Peyer's patch (tissue), 4 donors: ENCODE results near the gene BRAF. TPM values are rescaled to one million over a fixed set of nuclear protein-coding genes. Genes with fewer than 3 reads are reported as not detected.
A peak's percentile ranks its signal among the peaks of the same experiment; 100 is the strongest.

ENCODE experiments used
- DNase-seq, 3 donors: peaks; one replicate each; pipeline ENCODE4 v3.0.0-alpha.2; 2017 to 2019
- H3K27ac ChIP-seq, 4 donors: fragments of 200-600 bp; sonication (generic); one replicate each; pipeline ENCODE4 v1.5.1; 2016 to 2019
- H3K27me3 ChIP-seq, 2 donors: fragments of 200-600 bp; sonication (generic); one replicate each; pipeline ENCODE4 v1.5.1; 2019
- H3K36me3 ChIP-seq, 3 donors: fragments of 200-600 bp; sonication (generic); one replicate each; pipeline ENCODE4 v1.5.1; 2016 to 2019
- H3K4me1 ChIP-seq, 4 donors: fragments of 200-600 bp; sonication (generic); one replicate each; pipeline ENCODE4 v1.5.1; 2016 to 2019
- H3K4me3 ChIP-seq, 4 donors: fragments of 200-600 bp; sonication (generic); 1 replicate in 3 of 4; 2 replicates in 1 of 4; pipeline ENCODE4 v1.5.1; 2016 to 2019; ENCODE audit warnings: mild to moderate bottlenecking in 1 of 4
- H3K9me3 ChIP-seq, 4 donors: fragments of 200-600 bp; sonication (generic); one replicate each; pipeline ENCODE4 v1.5.1; 2016 to 2019; ENCODE audit warnings: mild to moderate bottlenecking in 1 of 4
- CTCF ChIP-seq, 6 experiments: fragments of 450-650 bp in 4 of 6; fragments of 200-600 bp in 2 of 6; sonication (generic) in 1 of 6; IDR thresholded peaks; one replicate each; pipeline ENCODE4 v1.5.1; 2017 to 2019; ENCODE audit warnings: antibody characterized with exemption in 6 of 6, mild to moderate bottlenecking in 3 of 6, moderate library complexity in 1 of 6
- POLR2A ChIP-seq, 2 donors: fragments of 450-650 bp; IDR thresholded peaks; one replicate each; pipeline ENCODE4 v1.5.1; 2017; ENCODE audit warnings: antibody characterized with exemption in 2 of 2, mild to moderate bottlenecking in 2 of 2, moderate library complexity in 2 of 2
- total RNA-seq, 4 donors: library from RNA; depleted of rRNA; stranded (reverse); fragments of >200 nt; gene quantifications; one replicate each; pipeline ENCODE4 v1.1.0, GENCODE V29; 2016

BRAF gene
- total RNA-seq, 4 donors from 2014 or later = 26.3 to 97.4 (median 47.6) TPM

DNA sequence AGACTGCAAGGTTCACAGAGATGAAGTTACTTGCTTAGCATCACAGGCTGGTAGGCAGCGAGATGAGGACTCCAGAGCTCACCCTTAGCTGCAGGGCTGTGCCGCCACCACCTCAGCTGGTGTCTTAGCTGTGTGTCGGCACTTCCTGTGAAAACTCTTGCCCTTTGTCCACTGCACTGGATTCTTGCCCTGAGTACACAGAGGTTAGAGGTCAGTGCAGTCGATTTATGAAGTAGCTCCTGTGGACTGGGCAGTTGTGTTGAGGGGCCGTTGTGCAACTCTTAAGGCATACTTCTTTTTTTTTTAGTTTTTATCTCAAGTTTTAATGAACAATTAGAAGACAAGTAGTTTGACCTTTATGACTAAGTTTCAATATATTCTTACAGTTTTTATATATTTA, 217.6 kb downstream of the BRAF start:
- Histone ChIP-seq H3K4me1 (no peaks in the 10 kb centered on the region), H3K27me3 (no peaks in the 10 kb centered on the region), H3K9me3 (no peaks in the 10 kb centered on the region), H3K4me3 (no peak overlapping the region), H3K36me3 (peaks cover 0 to 31% (median 0%) of the 10 kb centered on the region in 3 donors), H3K27ac (no peak overlapping the region)
- no peak for DNase-seq
- TF ChIP-seq CTCF (IDR thresholded peaks at IDR 0.05) (no peak), POLR2A (IDR thresholded peaks at IDR 0.05) (no peak)

GRCh38 chr7:140704205-140704604, 220.5 kb downstream of the BRAF start:
- no peaks in the 10 kb centered on the region for H3K9me3 ChIP-seq

GRCh38 chr7:140702774-140703173, 222.0 kb downstream of the BRAF start:
- Histone ChIP-seq H3K27ac (no peak overlapping the region), H3K27me3 (no peaks in the 10 kb centered on the region), H3K4me1 (peaks cover 0 to 10% (median 4%) of the 10 kb centered on the region in 4 donors), H3K36me3 (peaks cover 0 to 31% (median 0%) of the 10 kb centered on the region in 3 donors), H3K9me3 (no peaks in the 10 kb centered on the region), H3K4me3 (no peak overlapping the region)
- no peak for DNase-seq
- TF ChIP-seq CTCF (IDR thresholded peaks at IDR 0.05) (no peak), POLR2A (IDR thresholded peaks at IDR 0.05) (no peak)

More at GRCh38 chr7:140704205-140704604, 220.5 kb downstream of the BRAF start:
- no peak for DNase-seq
- Histone ChIP-seq H3K4me1 (no peaks in the 10 kb centered on the region), H3K27me3 (no peaks in the 10 kb centered on the region), H3K27ac (no peak overlapping the region), H3K4me3 (no peak overlapping the region), H3K36me3 (peaks cover 0 to 31% (median 0%) of the 10 kb centered on the region in 3 donors)
- TF ChIP-seq CTCF (IDR thresholded peaks at IDR 0.05) (no peak), POLR2A (IDR thresholded peaks at IDR 0.05) (no peak)

DNA sequence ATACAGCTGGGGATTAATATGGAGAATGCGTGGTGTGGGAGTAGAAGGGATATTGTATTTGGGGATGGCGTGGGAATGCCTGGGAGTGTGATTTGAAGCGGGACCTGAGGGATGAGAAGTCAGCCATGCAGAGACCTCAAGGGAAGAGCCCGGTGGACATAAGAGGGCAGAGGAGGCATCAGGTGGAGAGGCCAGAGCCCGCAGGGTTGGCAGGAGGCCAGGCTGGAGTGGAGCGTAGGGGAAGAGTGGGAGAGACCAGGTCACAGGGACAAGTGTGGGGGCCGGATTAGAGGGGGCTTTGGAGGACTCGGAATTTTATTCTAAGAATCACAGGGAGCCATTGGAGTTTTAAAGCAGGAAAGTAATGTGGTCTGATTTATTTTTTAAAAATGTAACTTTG, 226.3 kb downstream of the BRAF start:
- Histone ChIP-seq H3K27ac (no peak overlapping the region), H3K9me3 (no peaks in the 10 kb centered on the region), H3K36me3 (no peaks in the 10 kb centered on the region), H3K4me1 (peaks cover 0 to 20% (median 8%) of the 10 kb centered on the region in 4 donors), H3K27me3 (no peaks in the 10 kb centered on the region), H3K4me3 (no peak overlapping the region)
- TF ChIP-seq POLR2A (IDR thresholded peaks at IDR 0.05) (no peak), CTCF (IDR thresholded peaks at IDR 0.05) (no peak)
- peak in 1 of 3 donors; percentile 45 for DNase-seq

DNA sequence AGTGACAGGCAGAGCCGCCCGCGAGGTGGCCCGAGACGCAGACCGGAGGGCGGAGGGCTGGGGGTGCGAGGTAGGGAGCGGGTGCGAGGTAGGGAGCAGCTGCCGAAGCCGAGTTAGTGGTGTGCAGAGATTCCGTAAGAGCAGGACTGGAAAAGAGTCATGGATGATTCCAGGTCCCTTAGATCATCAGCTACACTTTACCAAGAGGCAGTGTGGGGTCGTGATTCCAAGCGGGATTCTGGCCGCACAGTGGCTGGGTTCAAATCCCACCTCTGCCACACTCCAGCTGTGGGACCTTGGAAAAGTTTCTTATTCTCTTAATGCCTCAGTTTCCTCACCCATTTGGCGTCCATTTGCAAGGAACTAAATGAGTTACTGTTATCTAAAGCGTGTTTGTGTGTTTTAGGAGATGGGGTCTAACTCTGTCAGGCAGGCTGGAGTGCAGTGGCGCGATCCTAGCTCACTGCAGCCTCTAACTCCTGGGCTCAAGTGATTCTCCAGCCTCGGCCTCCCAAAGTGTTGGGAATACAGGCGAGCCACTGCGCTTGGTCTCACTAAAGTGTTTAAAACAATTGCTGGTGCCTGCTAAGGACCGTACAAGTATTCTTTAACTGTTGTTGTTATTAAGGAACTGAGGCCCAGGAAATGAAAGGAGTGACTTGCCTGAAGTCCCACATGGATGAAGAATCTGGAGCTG, 227.1 kb downstream of the BRAF start:
- H3K27ac ChIP-seq = peak overlapping the region; percentile 91 to 94 (median 92)
- no peaks in the 10 kb centered on the region for H3K27me3 ChIP-seq
- no peaks in the 10 kb centered on the region for H3K36me3 ChIP-seq
- peak in 1 of 6 experiments; percentile 2 for TF ChIP-seq CTCF (IDR thresholded peaks at IDR 0.05)
- no peak for TF ChIP-seq POLR2A (IDR thresholded peaks at IDR 0.05)
- DNase-seq = peak in 1 of 3 donors; percentile 44
- H3K9me3 ChIP-seq = no peaks in the 10 kb centered on the region
- H3K4me3 ChIP-seq = peak overlapping the region; percentile 79 to 98 (median 88)
- H3K4me1 ChIP-seq = peaks cover 0 to 20% (median 8%) of the 10 kb centered on the region in 4 donors
